Neural progenitor cell (in vitro differentiated cells): ENCODE data around the gene PAK6.

Experiments
- EZH2 ChIP-seq: fragments of 200-600 bp; sonication (generic); IDR thresholded peaks from 2 replicates; pipeline ENCODE4 v1.6.1; 2017; ENCODE audit warnings: antibody characterized with exemption, mild to moderate bottlenecking, moderate library complexity
- EZH2phosphoT487 ChIP-seq: fragments of 200-600 bp; sonication (generic); IDR thresholded peaks from 2 replicates; pipeline ENCODE4 v1.6.1; 2017; ENCODE audit warnings: antibody characterized with exemption
- TF ChIP-seq, protein P1 (sequence below): fragments of 200-600 bp; sonication (generic); IDR thresholded peaks from 2 replicates; pipeline ENCODE4 v1.5.1; 2017; ENCODE audit warnings: antibody characterized with exemption, mild to moderate bottlenecking

DNA sequence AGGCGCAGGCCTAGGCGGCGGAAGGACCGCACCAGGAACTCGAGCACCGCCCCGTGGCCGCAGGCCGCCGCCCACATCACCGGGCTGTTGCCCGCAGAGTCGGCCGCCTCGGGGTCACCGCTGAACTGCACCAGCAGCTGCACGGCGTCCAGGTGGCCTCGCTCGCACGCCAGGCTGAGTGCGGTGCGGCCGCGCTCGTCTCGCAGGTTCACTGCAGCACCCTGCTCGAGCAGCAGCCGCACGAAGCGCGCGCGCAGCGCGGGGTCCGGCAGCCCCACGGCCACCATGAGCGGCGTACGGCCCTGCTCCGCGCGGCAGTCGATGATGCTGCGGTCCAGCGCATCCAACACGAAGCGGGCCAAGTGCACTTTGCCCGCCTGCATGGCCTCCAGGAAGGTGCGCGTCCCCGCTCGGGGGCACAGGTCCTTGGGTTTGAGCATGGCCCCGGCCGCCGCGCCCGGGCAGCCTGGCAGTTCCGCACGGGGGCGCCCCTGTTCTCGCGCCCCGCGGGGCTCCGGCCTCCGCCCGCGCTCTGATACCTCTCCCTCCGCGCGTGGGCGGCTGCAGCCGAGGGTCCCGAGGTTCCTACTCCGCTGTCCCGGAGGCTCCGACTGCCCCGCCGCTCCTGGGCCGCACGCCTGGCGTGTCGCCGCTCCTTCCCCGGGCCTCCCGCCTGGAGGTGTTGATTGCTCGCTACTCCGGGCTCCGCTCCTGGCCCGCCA lies 43.4 kb downstream of the PAK6 start:
- TF ChIP-seq, protein P1, sequence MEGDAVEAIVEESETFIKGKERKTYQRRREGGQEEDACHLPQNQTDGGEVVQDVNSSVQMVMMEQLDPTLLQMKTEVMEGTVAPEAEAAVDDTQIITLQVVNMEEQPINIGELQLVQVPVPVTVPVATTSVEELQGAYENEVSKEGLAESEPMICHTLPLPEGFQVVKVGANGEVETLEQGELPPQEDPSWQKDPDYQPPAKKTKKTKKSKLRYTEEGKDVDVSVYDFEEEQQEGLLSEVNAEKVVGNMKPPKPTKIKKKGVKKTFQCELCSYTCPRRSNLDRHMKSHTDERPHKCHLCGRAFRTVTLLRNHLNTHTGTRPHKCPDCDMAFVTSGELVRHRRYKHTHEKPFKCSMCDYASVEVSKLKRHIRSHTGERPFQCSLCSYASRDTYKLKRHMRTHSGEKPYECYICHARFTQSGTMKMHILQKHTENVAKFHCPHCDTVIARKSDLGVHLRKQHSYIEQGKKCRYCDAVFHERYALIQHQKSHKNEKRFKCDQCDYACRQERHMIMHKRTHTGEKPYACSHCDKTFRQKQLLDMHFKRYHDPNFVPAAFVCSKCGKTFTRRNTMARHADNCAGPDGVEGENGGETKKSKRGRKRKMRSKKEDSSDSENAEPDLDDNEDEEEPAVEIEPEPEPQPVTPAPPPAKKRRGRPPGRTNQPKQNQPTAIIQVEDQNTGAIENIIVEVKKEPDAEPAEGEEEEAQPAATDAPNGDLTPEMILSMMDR = peak; percentile 40
- TF ChIP-seq EZH2 = no peak
- TF ChIP-seq EZH2phosphoT487 = no peak
